KMS-11 (cell line): ENCODE results near the gene SLC35G4.
A peak's percentile ranks its signal among the peaks of the same experiment; 100 is the strongest.

Experiments used
- H2AFZ ChIP-seq: fragments of 200-600 bp; sonication (generic); 2 replicates; pipeline ENCODE4 v1.6.1; 2016; ENCODE audit warnings: antibody characterized with exemption, mixed run types, low read depth
- H3K27ac ChIP-seq: fragments of 200-600 bp; sonication (generic); 2 replicates; pipeline ENCODE4 v1.6.1; 2016; ENCODE audit warnings: mild to moderate bottlenecking, mixed run types
- H3K27me3 ChIP-seq: fragments of 200-600 bp; sonication (generic); 2 replicates; pipeline ENCODE4 v1.6.1; 2017; ENCODE audit warnings: mild to moderate bottlenecking, low read depth, mixed run types, moderate library complexity; ENCODE audit not compliant: insufficient read depth
- H3K36me3 ChIP-seq: fragments of 200-600 bp; sonication (generic); 2 replicates; pipeline ENCODE4 v1.6.1; 2017; ENCODE audit warnings: mild to moderate bottlenecking, mixed run types; ENCODE audit not compliant: insufficient read depth
- H3K4me1 ChIP-seq: fragments of 200-600 bp; sonication (generic); 2 replicates; pipeline ENCODE4 v1.6.1; 2016; ENCODE audit warnings: mild to moderate bottlenecking, low read depth, mixed run types; ENCODE audit not compliant: poor library complexity, severe bottlenecking
- H3K4me2 ChIP-seq: fragments of 200-600 bp; sonication (generic); 2 replicates; pipeline ENCODE4 v1.7.0; 2016; ENCODE audit warnings: mild to moderate bottlenecking, mixed run types
- H3K4me3 ChIP-seq: fragments of 200-600 bp; sonication (generic); IDR thresholded peaks from 2 replicates; pipeline ENCODE4 v1.6.1; 2017; ENCODE audit warnings: low read depth, low read length, mixed read lengths; ENCODE audit not compliant: insufficient read depth
- H3K79me2 ChIP-seq: fragments of 200-600 bp; sonication (generic); 2 replicates; pipeline ENCODE4 v1.6.1; 2016; ENCODE audit warnings: low read depth, mixed run types; ENCODE audit not compliant: insufficient read depth
- H3K9ac ChIP-seq: fragments of 200-600 bp; sonication (generic); 2 replicates; pipeline ENCODE4 v1.6.1; 2016; ENCODE audit warnings: mild to moderate bottlenecking, mixed run types
- H4K20me1 ChIP-seq: fragments of 200-600 bp; sonication (generic); 2 replicates; pipeline ENCODE4 v1.6.1; 2016; ENCODE audit warnings: mild to moderate bottlenecking, mixed run types; ENCODE audit not compliant: insufficient read depth
- TF ChIP-seq, protein P1 (sequence below): fragments of 200-600 bp; sonication (generic); conservative IDR thresholded peaks from 2 replicates; pipeline ENCODE4 v1.6.1; 2017; ENCODE audit warnings: low read depth, mild to moderate bottlenecking, antibody characterized with exemption, low read length, moderate library complexity, mixed read lengths

Gene SLC35G4

DNA sequence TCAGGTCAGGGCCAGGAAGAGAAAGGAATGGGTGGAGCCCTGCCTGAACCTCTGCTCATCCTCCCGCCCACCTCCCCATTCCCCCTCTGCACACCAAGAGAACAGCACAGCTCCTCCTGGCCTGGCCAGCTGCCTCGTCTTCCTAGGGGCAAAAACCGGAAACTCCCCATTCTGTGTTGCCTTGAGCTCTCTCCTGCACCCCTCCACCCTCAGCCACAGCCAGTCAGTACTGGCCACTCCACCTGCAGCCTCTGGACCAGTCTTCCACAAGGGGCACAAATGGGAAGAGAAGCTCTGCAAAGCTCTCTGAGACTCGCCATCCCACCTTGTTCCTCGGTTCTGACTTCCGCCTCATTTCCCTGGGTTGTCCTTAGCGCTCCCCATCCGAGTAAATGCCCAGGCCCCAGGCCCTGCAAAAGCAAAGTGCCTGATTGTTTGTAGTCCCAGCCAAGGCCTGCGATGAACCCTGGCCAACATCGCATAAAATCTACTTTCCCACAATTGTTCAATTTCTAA, 39.3 kb upstream of the SLC35G4 start:
- Histone ChIP-seq H3K36me3 (no peaks in the 10 kb centered on the region), H3K27me3 (no peaks in the 10 kb centered on the region), H3K9ac (no peak overlapping the region), H3K4me3 (no peak overlapping the region), H2AFZ (no peak overlapping the region), H3K79me2 (no peaks in the 10 kb centered on the region), H4K20me1 (no peaks in the 10 kb centered on the region), H3K27ac (no peak overlapping the region), H3K4me1 (peaks cover 20% of the 10 kb centered on the region), H3K4me2 (no peak overlapping the region)
- TF ChIP-seq, protein P1, sequence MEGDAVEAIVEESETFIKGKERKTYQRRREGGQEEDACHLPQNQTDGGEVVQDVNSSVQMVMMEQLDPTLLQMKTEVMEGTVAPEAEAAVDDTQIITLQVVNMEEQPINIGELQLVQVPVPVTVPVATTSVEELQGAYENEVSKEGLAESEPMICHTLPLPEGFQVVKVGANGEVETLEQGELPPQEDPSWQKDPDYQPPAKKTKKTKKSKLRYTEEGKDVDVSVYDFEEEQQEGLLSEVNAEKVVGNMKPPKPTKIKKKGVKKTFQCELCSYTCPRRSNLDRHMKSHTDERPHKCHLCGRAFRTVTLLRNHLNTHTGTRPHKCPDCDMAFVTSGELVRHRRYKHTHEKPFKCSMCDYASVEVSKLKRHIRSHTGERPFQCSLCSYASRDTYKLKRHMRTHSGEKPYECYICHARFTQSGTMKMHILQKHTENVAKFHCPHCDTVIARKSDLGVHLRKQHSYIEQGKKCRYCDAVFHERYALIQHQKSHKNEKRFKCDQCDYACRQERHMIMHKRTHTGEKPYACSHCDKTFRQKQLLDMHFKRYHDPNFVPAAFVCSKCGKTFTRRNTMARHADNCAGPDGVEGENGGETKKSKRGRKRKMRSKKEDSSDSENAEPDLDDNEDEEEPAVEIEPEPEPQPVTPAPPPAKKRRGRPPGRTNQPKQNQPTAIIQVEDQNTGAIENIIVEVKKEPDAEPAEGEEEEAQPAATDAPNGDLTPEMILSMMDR: no peak

GRCh38 chr18:11570769-11571412, 38.5 kb upstream of the SLC35G4 start:
- H3K27ac ChIP-seq: no peak overlapping the region
- no peak overlapping the region for H3K4me3 ChIP-seq
- no peaks in the 10 kb centered on the region for H3K36me3 ChIP-seq
- H3K27me3 ChIP-seq: no peaks in the 10 kb centered on the region
- no peaks in the 10 kb centered on the region for H3K79me2 ChIP-seq
- no peaks in the 10 kb centered on the region for H4K20me1 ChIP-seq
- H3K9ac ChIP-seq: no peak overlapping the region
- H3K4me1 ChIP-seq: peaks cover 27% of the 10 kb centered on the region
- H3K4me2 ChIP-seq: no peak overlapping the region
- TF ChIP-seq, protein P1: peak; percentile 64
- H2AFZ ChIP-seq: no peak overlapping the region

- Histone ChIP-seq H3K27me3 (no peaks in the 10 kb centered on the region), H3K4me2 (no peak overlapping the region), H3K4me3 (no peak overlapping the region), H3K4me1 (peaks cover 40% of the 10 kb centered on the region), H3K27ac (no peak overlapping the region), H2AFZ (no peak overlapping the region), H3K79me2 (no peaks in the 10 kb centered on the region), H3K36me3 (no peaks in the 10 kb centered on the region), H4K20me1 (no peaks in the 10 kb centered on the region), H3K9ac (no peak overlapping the region)
- TF ChIP-seq, protein P1: no peak
Measured at GRCh38 chr18:11572201-11572600, 37.2 kb upstream of the SLC35G4 start.

DNA sequence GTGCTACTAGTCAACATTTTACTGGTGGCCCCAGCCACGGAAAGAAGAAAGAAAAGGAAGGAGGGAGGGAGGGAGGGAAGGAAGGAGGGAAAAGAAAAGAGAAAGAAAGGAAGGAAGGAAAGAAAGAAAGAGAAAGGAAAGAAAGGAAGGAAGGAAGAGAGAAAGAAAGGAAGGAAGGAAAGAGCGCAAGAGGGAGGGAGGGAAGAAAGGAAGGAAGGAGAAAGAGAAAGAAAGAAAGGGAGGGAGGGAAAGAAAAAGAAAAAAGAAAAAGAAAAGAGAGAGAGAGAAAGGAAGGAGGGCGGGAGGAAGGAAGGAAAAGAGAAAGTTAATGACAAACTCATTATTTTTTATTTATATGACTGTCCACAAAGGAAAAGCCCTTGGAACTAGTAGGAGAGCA, 34.9 kb upstream of the SLC35G4 start:
- Histone ChIP-seq H3K27ac (no peak overlapping the region), H3K4me3 (no peak overlapping the region), H3K79me2 (no peaks in the 10 kb centered on the region), H3K9ac (no peak overlapping the region), H3K4me1 (peaks cover 63% of the 10 kb centered on the region), H4K20me1 (no peaks in the 10 kb centered on the region), H3K36me3 (no peaks in the 10 kb centered on the region), H2AFZ (no peak overlapping the region), H3K4me2 (no peak overlapping the region), H3K27me3 (no peaks in the 10 kb centered on the region)
- TF ChIP-seq, protein P1: no peak
